ENCODE measurements around the gene PPM1G. TPM values are rescaled to one million over a fixed set of nuclear protein-coding genes. Genes with fewer than 3 reads are reported as not detected.

The PPM1G gene
- total and polyA plus RNA-seq, 7 donors = 44.0 to 167 (median 83.4) TPM

DNA sequence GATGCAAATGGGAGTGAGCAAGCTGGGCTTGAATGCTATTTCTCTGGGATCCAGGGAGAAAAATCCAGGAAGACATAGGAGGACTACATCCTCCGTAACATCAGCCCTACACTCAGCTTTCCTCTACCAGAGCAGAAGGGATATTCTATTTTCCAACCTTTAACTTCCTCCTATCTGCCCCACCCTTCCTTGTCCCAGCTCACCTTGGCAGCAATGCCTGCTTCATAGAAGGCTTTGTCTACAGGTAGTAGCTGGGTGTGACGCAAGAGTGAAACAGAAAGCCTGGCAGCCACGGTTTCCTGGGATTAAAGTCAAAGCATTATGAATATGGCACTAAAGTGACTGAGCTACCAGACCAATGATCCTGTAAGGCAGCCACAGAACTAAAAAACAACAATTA is 36.7 kb upstream of the PPM1G start:
- ATAC-seq = no peak
- Histone ChIP-seq H3K36me3 (ENCODE audit: insufficient read depth in 1 of 2, low read depth in 1 of 2) (peaks cover 10 to 78% of the 10 kb centered on the region in 2 donors), H3K4me3 (no peak overlapping the region), H3K27ac (no peak overlapping the region), H3K9me3 (no peaks in the 10 kb centered on the region), H3K4me1 (peaks cover 15% of the 10 kb centered on the region), H3K27me3 (ENCODE audit: insufficient read depth in 3 of 3, low read length in 2 of 3) (no peaks in the 10 kb centered on the region)
- TF ChIP-seq, protein P1, sequence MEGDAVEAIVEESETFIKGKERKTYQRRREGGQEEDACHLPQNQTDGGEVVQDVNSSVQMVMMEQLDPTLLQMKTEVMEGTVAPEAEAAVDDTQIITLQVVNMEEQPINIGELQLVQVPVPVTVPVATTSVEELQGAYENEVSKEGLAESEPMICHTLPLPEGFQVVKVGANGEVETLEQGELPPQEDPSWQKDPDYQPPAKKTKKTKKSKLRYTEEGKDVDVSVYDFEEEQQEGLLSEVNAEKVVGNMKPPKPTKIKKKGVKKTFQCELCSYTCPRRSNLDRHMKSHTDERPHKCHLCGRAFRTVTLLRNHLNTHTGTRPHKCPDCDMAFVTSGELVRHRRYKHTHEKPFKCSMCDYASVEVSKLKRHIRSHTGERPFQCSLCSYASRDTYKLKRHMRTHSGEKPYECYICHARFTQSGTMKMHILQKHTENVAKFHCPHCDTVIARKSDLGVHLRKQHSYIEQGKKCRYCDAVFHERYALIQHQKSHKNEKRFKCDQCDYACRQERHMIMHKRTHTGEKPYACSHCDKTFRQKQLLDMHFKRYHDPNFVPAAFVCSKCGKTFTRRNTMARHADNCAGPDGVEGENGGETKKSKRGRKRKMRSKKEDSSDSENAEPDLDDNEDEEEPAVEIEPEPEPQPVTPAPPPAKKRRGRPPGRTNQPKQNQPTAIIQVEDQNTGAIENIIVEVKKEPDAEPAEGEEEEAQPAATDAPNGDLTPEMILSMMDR (IDR thresholded peaks at IDR 0.05) = no peak
- intact Hi-C loops (cut with DNase I) = no loop called here
- no peak for DNase-seq
- WGBS, 3 donors = 62 to 80% (median 77%) methylated on average over 3 of the region's 3 CpGs

DNA sequence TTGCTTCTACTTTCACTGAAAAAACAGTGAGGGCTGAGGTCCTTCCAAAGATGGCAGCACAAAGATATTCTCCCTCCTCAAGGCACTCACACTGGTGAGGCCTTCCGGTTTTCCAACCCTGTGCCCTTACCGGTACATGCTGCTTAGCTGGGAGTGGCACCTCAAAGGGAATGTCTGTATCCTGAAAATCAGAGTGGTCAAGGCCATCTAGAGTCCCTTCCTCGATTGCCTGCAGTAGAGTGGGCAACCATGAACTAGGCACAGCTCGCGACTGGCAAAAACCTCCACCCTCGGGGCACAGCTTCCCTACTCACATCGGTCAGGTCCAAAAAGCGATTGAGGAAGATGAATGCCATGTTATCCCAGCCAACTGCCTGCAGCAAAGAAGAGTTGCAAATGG is 36.2 kb upstream of the PPM1G start:
- WGBS, 3 donors = 89 to 92% (median 89%) methylated on average over 8 of the region's 8 CpGs
- no peak for DNase-seq
- no peaks in the 10 kb centered on the region for H3K27me3 ChIP-seq (ENCODE audit: insufficient read depth in 3 of 3, low read length in 2 of 3)
- H3K9me3 ChIP-seq = no peaks in the 10 kb centered on the region
- no peak overlapping the region for H3K27ac ChIP-seq
- no peak for ATAC-seq
- peaks cover 15% of the 10 kb centered on the region for H3K4me1 ChIP-seq
- peaks cover 10 to 78% of the 10 kb centered on the region in 2 donors for H3K36me3 ChIP-seq (ENCODE audit: insufficient read depth in 1 of 2, low read depth in 1 of 2)
- intact Hi-C loops (cut with DNase I) = no loop called here
- no peak overlapping the region for H3K4me3 ChIP-seq
- TF ChIP-seq, protein P1 (IDR thresholded peaks at IDR 0.05) = no peak

DNA sequence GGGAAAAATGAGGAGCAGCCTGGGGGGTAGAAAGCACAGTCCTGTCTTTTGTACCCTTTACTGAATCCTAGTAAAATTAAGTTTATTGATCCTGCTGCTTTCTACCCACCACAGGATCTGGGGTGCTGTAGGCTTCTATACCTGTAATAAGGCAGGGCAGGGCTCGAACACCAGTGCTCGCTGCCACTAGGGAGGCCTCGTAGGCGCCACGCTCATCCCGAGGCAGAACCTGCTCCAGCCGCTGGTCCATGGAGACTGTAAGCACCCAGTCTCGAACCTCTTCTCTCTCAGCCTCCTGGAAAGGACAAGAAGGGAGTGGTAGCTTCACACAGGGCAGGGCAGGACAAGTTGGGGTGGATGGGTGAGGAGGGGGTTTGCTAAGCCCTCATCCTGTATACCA is 35.8 kb upstream of the PPM1G start:
- H3K36me3 ChIP-seq (ENCODE audit: insufficient read depth in 1 of 2, low read depth in 1 of 2) = peaks cover 10 to 78% of the 10 kb centered on the region in 2 donors
- intact Hi-C loops (cut with DNase I) = no loop called here
- WGBS, 3 donors = 90 to 92% (median 91%) methylated on average over 8 of the region's 8 CpGs
- H3K4me1 ChIP-seq = peaks cover 15% of the 10 kb centered on the region
- H3K4me3 ChIP-seq = no peak overlapping the region
- no peaks in the 10 kb centered on the region for H3K9me3 ChIP-seq
- no peaks in the 10 kb centered on the region for H3K27me3 ChIP-seq (ENCODE audit: insufficient read depth in 3 of 3, low read length in 2 of 3)
- no peak for DNase-seq
- TF ChIP-seq, protein P1 (IDR thresholded peaks at IDR 0.05) = no peak
- H3K27ac ChIP-seq = no peak overlapping the region
- no peak for ATAC-seq

DNA sequence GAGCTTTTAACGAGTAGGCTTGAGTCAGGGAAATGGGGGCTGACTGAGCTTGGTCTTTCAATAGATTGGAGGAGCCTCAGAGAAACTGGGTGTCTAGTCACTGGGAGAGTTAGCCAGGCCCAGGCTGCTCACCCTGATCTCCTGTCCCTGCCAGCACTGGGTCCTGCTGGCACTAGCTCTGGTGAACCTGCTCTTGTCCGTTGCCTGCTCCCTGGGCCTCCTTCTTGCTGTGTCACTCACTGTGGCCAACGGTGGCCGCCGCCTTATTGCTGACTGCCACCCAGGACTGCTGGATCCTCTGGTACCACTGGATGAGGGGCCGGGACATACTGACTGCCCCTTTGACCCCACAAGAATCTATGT is 33.5 kb upstream of the PPM1G start:
- peak overlapping the region; percentile 77 for H3K27ac ChIP-seq

More for the DNA sequence above, 33.5 kb upstream of the PPM1G start:
- Histone ChIP-seq H3K4me3 (peak overlapping the region; percentile 11), H3K4me1 (peaks cover 15% of the 10 kb centered on the region), H3K27me3 (ENCODE audit: insufficient read depth in 3 of 3, low read length in 2 of 3) (no peaks in the 10 kb centered on the region), H3K9me3 (no peaks in the 10 kb centered on the region), H3K36me3 (ENCODE audit: insufficient read depth in 1 of 2, low read depth in 1 of 2) (peaks cover 8 to 78% of the 10 kb centered on the region in 2 donors)
- DNase-seq (peak; percentile 24 to 66), ATAC-seq (peak; percentile 68 to 79 (median 76))
- 35 to 64% (median 36%) methylated on average over 6 of the region's 6 CpGs for WGBS, 3 donors
- intact Hi-C loops (cut with DNase I) = no loop called here
- TF ChIP-seq, protein P1 (IDR thresholded peaks at IDR 0.05) = no peak
